ENCODE measurements around the gene SLC25A31. TPM values are rescaled to one million over a fixed set of nuclear protein-coding genes. Genes with fewer than 3 reads are reported as not detected.

SLC25A31 gene
- polyA plus RNA-seq, 1 experiment, result not detected

GRCh38 chr4:127781300-127782024 lies 51.3 kb downstream of the SLC25A31 start:
- DNase-seq (ENCODE audit: low read depth, low spot score), result no peak
- TF ChIP-seq CTCF (IDR thresholded peaks at IDR 0.05; ENCODE audit: low read depth, low read length), result no peak
- ChIA-PET POLR2A (interaction anchor here (0.9 kb wide), 1 partner anchor 184 kb away, joined by 4 read pairs; the partner anchor contains the start of genes ABHD18 and MFSD8), CTCF (interaction anchor here (0.6 to 0.9 kb wide), 3 partner anchors 176 to 1314 kb away, joined by 3 to 6 read pairs (median 4); partner anchors contain the start of gene C4orf33)
- Histone ChIP-seq H3K9me3 (ENCODE audit: control insufficient read depth, insufficient read depth, low read length) (no peaks in the 10 kb centered on the region; the same call in 1 of the 2 replicates), H3K27ac (ENCODE audit: low read depth, low read length) (peak overlapping the region; percentile 47), H3K27me3 (ENCODE audit: control insufficient read depth, insufficient read depth, low read length) (peaks cover 4% of the 10 kb centered on the region), H3K4me3 (ENCODE audit: low read depth, low read length) (peak overlapping the region; percentile 87)

GRCh38 chr4:127782025-127782274 lies 51.8 kb downstream of the SLC25A31 start:
- Histone ChIP-seq H3K27ac (ENCODE audit: low read depth, low read length) (peak overlapping the region; percentile 47), H3K4me3 (ENCODE audit: low read depth, low read length) (peak overlapping the region; percentile 87), H3K9me3 (ENCODE audit: control insufficient read depth, insufficient read depth, low read length) (no peaks in the 10 kb centered on the region; the same call in 1 of the 2 replicates), H3K27me3 (ENCODE audit: control insufficient read depth, insufficient read depth, low read length) (peaks cover 4% of the 10 kb centered on the region)
- peak; percentile 49 for DNase-seq (ENCODE audit: low read depth, low spot score)
- CTCF ChIA-PET, result interaction anchor here (0.6 to 0.9 kb wide), 5 partner anchors 57 to 1314 kb away, joined by 3 to 6 read pairs (median 3); partner anchors contain the start of gene C4orf33
- TF ChIP-seq CTCF (IDR thresholded peaks at IDR 0.05; ENCODE audit: low read depth, low read length), result no peak
- POLR2A ChIA-PET, result interaction anchor here (0.6 to 0.9 kb wide), 4 partner anchors 11 to 623 kb away, joined by 3 to 8 read pairs (median 5); partner anchors contain the start of genes ABHD18 and MFSD8

- H3K9me3 ChIP-seq (ENCODE audit: control insufficient read depth, insufficient read depth, low read length), result no peaks in the 10 kb centered on the region; the same call in 1 of the 2 replicates
- ChIA-PET CTCF (interaction anchor here (0.5 to 0.9 kb wide), 7 partner anchors 32 to 1313 kb away, joined by 3 to 6 read pairs (median 3); partner anchors contain the start of gene C4orf33), POLR2A (interaction anchor here (0.6 to 0.9 kb wide), 4 partner anchors 11 to 623 kb away, joined by 3 to 8 read pairs (median 5); partner anchors contain the start of genes ABHD18 and MFSD8)
- DNase-seq (ENCODE audit: low read depth, low spot score), result no peak
- peaks cover 4% of the 10 kb centered on the region for H3K27me3 ChIP-seq (ENCODE audit: control insufficient read depth, insufficient read depth, low read length)
- TF ChIP-seq CTCF (IDR thresholded peaks at IDR 0.05; ENCODE audit: low read depth, low read length), result peak; percentile 31
- peak within 1 kb of the TSS; percentile 87 for H3K4me3 ChIP-seq (ENCODE audit: low read depth, low read length)
- H3K27ac ChIP-seq (ENCODE audit: low read depth, low read length), result peak within 1 kb of the TSS; percentile 47
Measured at GRCh38 chr4:127782275-127783025, 52.2 kb downstream of the SLC25A31 start, which contains the start of gene HSPA4L. HSPA4L (plus strand) TSS chr4:127782322; CDS start chr4:127782551, 229 bp downstream.

- Histone ChIP-seq H3K4me3 (ENCODE audit: low read depth, low read length) (peak overlapping the region; percentile 87), H3K9me3 (ENCODE audit: control insufficient read depth, insufficient read depth, low read length) (no peaks in the 10 kb centered on the region; the same call in 1 of the 2 replicates), H3K27me3 (ENCODE audit: control insufficient read depth, insufficient read depth, low read length) (peaks cover 4% of the 10 kb centered on the region), H3K27ac (ENCODE audit: low read depth, low read length) (peak overlapping the region; percentile 47)
- no peak for DNase-seq (ENCODE audit: low read depth, low spot score)
- CTCF ChIA-PET, result interaction anchor here (0.7 kb wide), 1 partner anchor 88 kb away, joined by 3 read pairs; no protein-coding TSS in a partner anchor
- no peak for TF ChIP-seq CTCF (IDR thresholded peaks at IDR 0.05; ENCODE audit: low read depth, low read length)
- POLR2A ChIA-PET, result no interaction called here
Measured at GRCh38 chr4:127783026-127783769, 53.0 kb downstream of the SLC25A31 start.

Data from AG04450 (cell line).